Measurements from ENCODE around the gene ADAM29. TPM values are rescaled to one million over a fixed set of nuclear protein-coding genes. Genes with fewer than 3 reads are reported as not detected.

ADAM29 gene
- total RNA-seq, 1 donor from 2014 or later, result not detected

GRCh38 chr4:174929346-174929745 is 11.2 kb downstream of the ADAM29 start:
- peaks cover 3% of the 10 kb centered on the region for H3K4me1 ChIP-seq
- no peak overlapping the region for H3K4me3 ChIP-seq
- TF ChIP-seq CTCF (IDR thresholded peaks at IDR 0.05), result no peak
- intact Hi-C loops (cut with DNase I), result no loop called here
- no peak for DNase-seq
- no peak for ATAC-seq
- no peaks in the 10 kb centered on the region for H3K9me3 ChIP-seq
- no peaks in the 10 kb centered on the region for H3K36me3 ChIP-seq
- no peaks in the 10 kb centered on the region for H3K27me3 ChIP-seq
- H3K27ac ChIP-seq, result no peak overlapping the region

- no peak overlapping the region for H3K27ac ChIP-seq
- H3K4me3 ChIP-seq, result no peak overlapping the region
- H3K9me3 ChIP-seq, result no peaks in the 10 kb centered on the region
- H3K27me3 ChIP-seq, result no peaks in the 10 kb centered on the region
- no peak for TF ChIP-seq CTCF (IDR thresholded peaks at IDR 0.05)
- no peaks in the 10 kb centered on the region for H3K36me3 ChIP-seq
- ATAC-seq (no peak), DNase-seq (no peak)
- intact Hi-C loops (cut with DNase I), result no loop called here
- peaks cover under 1% of the 10 kb centered on the region for H3K4me1 ChIP-seq
Observed at GRCh38 chr4:174930895-174931294, 12.7 kb downstream of the ADAM29 start.

- Histone ChIP-seq H3K4me1 (no peaks in the 10 kb centered on the region), H3K4me3 (no peak overlapping the region), H3K36me3 (no peaks in the 10 kb centered on the region), H3K27me3 (no peaks in the 10 kb centered on the region), H3K27ac (no peak overlapping the region), H3K9me3 (no peaks in the 10 kb centered on the region)
- no peak for TF ChIP-seq CTCF (IDR thresholded peaks at IDR 0.05)
- intact Hi-C loops (cut with DNase I), result no loop called here
- no peak for ATAC-seq
- no peak for DNase-seq
Observed at GRCh38 chr4:174933083-174933482, 14.9 kb downstream of the ADAM29 start.

GRCh38 chr4:174934360-174934759 is 16.2 kb downstream of the ADAM29 start:
- Histone ChIP-seq H3K27ac (no peak overlapping the region), H3K4me1 (no peaks in the 10 kb centered on the region), H3K9me3 (no peaks in the 10 kb centered on the region), H3K4me3 (no peak overlapping the region), H3K27me3 (no peaks in the 10 kb centered on the region), H3K36me3 (no peaks in the 10 kb centered on the region)
- no peak for ATAC-seq
- DNase-seq, result no peak
- intact Hi-C loops (cut with DNase I), result no loop called here
- no peak for TF ChIP-seq CTCF (IDR thresholded peaks at IDR 0.05)

GRCh38 chr4:174935607-174936006 is 17.4 kb downstream of the ADAM29 start:
- DNase-seq (no peak), ATAC-seq (no peak)
- Histone ChIP-seq H3K27ac (no peak overlapping the region), H3K27me3 (no peaks in the 10 kb centered on the region), H3K4me1 (no peaks in the 10 kb centered on the region), H3K36me3 (no peaks in the 10 kb centered on the region), H3K9me3 (no peaks in the 10 kb centered on the region), H3K4me3 (no peak overlapping the region)
- TF ChIP-seq CTCF (IDR thresholded peaks at IDR 0.05), result no peak
- intact Hi-C loops (cut with DNase I), result no loop called here

- ATAC-seq, result no peak
Observed at GRCh38 chr4:174940002-174940401, 21.8 kb downstream of the ADAM29 start.

More at GRCh38 chr4:174940002-174940401, 21.8 kb downstream of the ADAM29 start:
- no peak overlapping the region for H3K27ac ChIP-seq
- no peak overlapping the region for H3K4me3 ChIP-seq
- no peaks in the 10 kb centered on the region for H3K27me3 ChIP-seq
- H3K36me3 ChIP-seq, result no peaks in the 10 kb centered on the region
- intact Hi-C loops (cut with DNase I), result no loop called here
- TF ChIP-seq CTCF (IDR thresholded peaks at IDR 0.05), result no peak
- no peaks in the 10 kb centered on the region for H3K4me1 ChIP-seq
- DNase-seq, result no peak
- no peaks in the 10 kb centered on the region for H3K9me3 ChIP-seq

All from upper lobe of right lung (tissue), 1 donor.